Liver (tissue), 3 donors: ENCODE data around the gene NAMPT.

Experiments used
- HNF4A ChIP-seq, 2 donors: conservative IDR thresholded peaks; 2 replicates each; pipeline ENCODE4 v1.6.1; 2016; ENCODE audit warnings: antibody characterized with exemption in 2 of 2, mild to moderate bottlenecking in 2 of 2
- SP1 ChIP-seq: IDR thresholded peaks from 2 replicates; pipeline ENCODE4 v1.6.1; 2018; ENCODE audit warnings: antibody characterized with exemption, mild to moderate bottlenecking
- TAF1 ChIP-seq: conservative IDR thresholded peaks from 2 replicates; pipeline ENCODE4 v1.6.1; 2016; ENCODE audit warnings: antibody characterized with exemption, mild to moderate bottlenecking
- YY1 ChIP-seq: IDR thresholded peaks from 2 replicates; pipeline ENCODE4 v1.6.1; 2016; ENCODE audit warnings: antibody characterized with exemption, mild to moderate bottlenecking
- TF ChIP-seq, protein P1 (sequence below): fragments of 150-350 bp; IDR thresholded peaks from 2 replicates; pipeline ENCODE4 v1.5.1; 2017; ENCODE audit warnings: improper control_type of control experiment, low read depth, low read length; ENCODE audit not compliant: missing input control
- donor health status: healthy.
- donor health status: healthy.

DNA sequence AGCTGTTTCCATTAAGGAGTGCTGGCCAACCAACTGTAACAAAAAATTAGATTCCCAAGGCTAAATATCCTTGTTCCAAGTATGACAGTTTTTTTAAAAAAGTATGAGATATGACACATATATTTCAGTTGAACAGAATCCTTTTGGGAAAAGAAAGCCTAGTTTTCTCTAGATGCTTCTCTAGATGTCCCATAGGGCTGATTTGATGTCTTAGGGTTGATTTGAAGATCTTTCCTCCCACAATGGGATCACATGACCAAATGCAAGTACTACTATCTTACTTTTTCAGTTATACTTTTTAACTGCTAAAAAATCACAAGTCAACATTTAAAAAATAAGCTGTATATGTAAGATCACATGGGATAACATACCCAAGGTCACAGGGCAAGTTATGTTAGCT is 3.7 kb downstream of the NAMPT start:
- TF ChIP-seq SP1 (no peak), HNF4A (conservative IDR thresholded peaks at IDR 0.05) (no peak), YY1 (no peak), TAF1 (no peak)
- TF ChIP-seq, protein P1, sequence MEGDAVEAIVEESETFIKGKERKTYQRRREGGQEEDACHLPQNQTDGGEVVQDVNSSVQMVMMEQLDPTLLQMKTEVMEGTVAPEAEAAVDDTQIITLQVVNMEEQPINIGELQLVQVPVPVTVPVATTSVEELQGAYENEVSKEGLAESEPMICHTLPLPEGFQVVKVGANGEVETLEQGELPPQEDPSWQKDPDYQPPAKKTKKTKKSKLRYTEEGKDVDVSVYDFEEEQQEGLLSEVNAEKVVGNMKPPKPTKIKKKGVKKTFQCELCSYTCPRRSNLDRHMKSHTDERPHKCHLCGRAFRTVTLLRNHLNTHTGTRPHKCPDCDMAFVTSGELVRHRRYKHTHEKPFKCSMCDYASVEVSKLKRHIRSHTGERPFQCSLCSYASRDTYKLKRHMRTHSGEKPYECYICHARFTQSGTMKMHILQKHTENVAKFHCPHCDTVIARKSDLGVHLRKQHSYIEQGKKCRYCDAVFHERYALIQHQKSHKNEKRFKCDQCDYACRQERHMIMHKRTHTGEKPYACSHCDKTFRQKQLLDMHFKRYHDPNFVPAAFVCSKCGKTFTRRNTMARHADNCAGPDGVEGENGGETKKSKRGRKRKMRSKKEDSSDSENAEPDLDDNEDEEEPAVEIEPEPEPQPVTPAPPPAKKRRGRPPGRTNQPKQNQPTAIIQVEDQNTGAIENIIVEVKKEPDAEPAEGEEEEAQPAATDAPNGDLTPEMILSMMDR: no peak
